Measurements from ENCODE around the gene SAMHD1.
"Not testable (repeated sequence)": the region's sequence is repeated elsewhere in the genome, so short reads cannot be mapped to it uniquely, and the experiment has no call there.

The SAMHD1 gene

GRCh38 chr20:36951198-36951978, at the start of gene SAMHD1:
Gene SAMHD1 (minus strand): TSS chr20:36951708. CDS start chr20:36951643, 65 bp downstream.
- peak within 1 kb of the TSS; percentile 83 for H3K4me3 Mint-ChIP-seq
- H3K4me1 Mint-ChIP-seq (ENCODE audit: low read depth): peaks cover 46% of the 10 kb centered on the region
- H3K27ac Mint-ChIP-seq: peak within 1 kb of the TSS; percentile 95
- peaks cover 45% of the 10 kb centered on the region for H3K36me3 Mint-ChIP-seq (ENCODE audit: low read depth)
- no peaks in the 10 kb centered on the region for H3K27me3 Mint-ChIP-seq
- H3K9me3 Mint-ChIP-seq: no peaks in the 10 kb centered on the region
- intact Hi-C loops (cut with micrococcal nuclease): loop anchor here (1.0 kb wide), 1 partner anchor 54 kb away; no protein-coding TSS in a partner anchor

GRCh38 chr20:37000171-37000570, 48.7 kb upstream of the SAMHD1 start:
- H3K27ac Mint-ChIP-seq; H3K9me3 Mint-ChIP-seq; H3K4me3 Mint-ChIP-seq; intact Hi-C loops (cut with micrococcal nuclease); H3K27me3 Mint-ChIP-seq: not testable (repeated sequence)
- Mint-ChIP-seq H3K36me3 (ENCODE audit: low read depth) (peaks cover 26% of the 10 kb centered on the region), H3K4me1 (ENCODE audit: low read depth) (peaks cover 18% of the 10 kb centered on the region)

GRCh38 chr20:36998652-36999051, 47.1 kb upstream of the SAMHD1 start:
- Mint-ChIP-seq H3K27ac (peak overlapping the region; percentile 22), H3K4me3 (no peak overlapping the region), H3K4me1 (ENCODE audit: low read depth) (peaks cover 22% of the 10 kb centered on the region), H3K36me3 (ENCODE audit: low read depth) (peaks cover 39% of the 10 kb centered on the region), H3K9me3 (peaks cover 15% of the 10 kb centered on the region), H3K27me3 (no peaks in the 10 kb centered on the region)
- intact Hi-C loops (cut with micrococcal nuclease): no loop called here

- Mint-ChIP-seq H3K36me3 (ENCODE audit: low read depth) (peaks cover 38% of the 10 kb centered on the region), H3K9me3 (peaks cover 26% of the 10 kb centered on the region), H3K27me3 (no peaks in the 10 kb centered on the region), H3K27ac (no peak overlapping the region), H3K4me1 (ENCODE audit: low read depth) (peaks cover 16% of the 10 kb centered on the region), H3K4me3 (no peak overlapping the region)
- intact Hi-C loops (cut with micrococcal nuclease): no loop called here
Measured at GRCh38 chr20:36997121-36997520, 45.6 kb upstream of the SAMHD1 start.

- Mint-ChIP-seq H3K9me3 (peaks cover 26% of the 10 kb centered on the region), H3K36me3 (ENCODE audit: low read depth) (peaks cover 38% of the 10 kb centered on the region), H3K27ac (peak overlapping the region; percentile 30), H3K4me1 (ENCODE audit: low read depth) (peaks cover 41% of the 10 kb centered on the region)
- H3K27me3 Mint-ChIP-seq; H3K4me3 Mint-ChIP-seq; intact Hi-C loops (cut with micrococcal nuclease): not testable (repeated sequence)
Measured at GRCh38 chr20:36994221-36994620, 42.7 kb upstream of the SAMHD1 start.

- Mint-ChIP-seq H3K4me1 (ENCODE audit: low read depth) (peaks cover 54% of the 10 kb centered on the region), H3K4me3 (no peak overlapping the region), H3K9me3 (peaks cover 26% of the 10 kb centered on the region), H3K36me3 (ENCODE audit: low read depth) (peaks cover 38% of the 10 kb centered on the region), H3K27me3 (no peaks in the 10 kb centered on the region), H3K27ac (no peak overlapping the region)
- intact Hi-C loops (cut with micrococcal nuclease): no loop called here
Measured at GRCh38 chr20:36992802-36993334, 41.4 kb upstream of the SAMHD1 start.

GRCh38 chr20:36991703-36992102, 40.2 kb upstream of the SAMHD1 start:
- Mint-ChIP-seq H3K36me3 (ENCODE audit: low read depth) (peaks cover 38% of the 10 kb centered on the region), H3K4me1 (ENCODE audit: low read depth) (peaks cover 61% of the 10 kb centered on the region), H3K27me3 (no peaks in the 10 kb centered on the region), H3K4me3 (no peak overlapping the region), H3K9me3 (peaks cover 26% of the 10 kb centered on the region), H3K27ac (peak overlapping the region; percentile 45)
- intact Hi-C loops (cut with micrococcal nuclease): no loop called here

- peaks cover 16% of the 10 kb centered on the region for H3K9me3 Mint-ChIP-seq
- peaks cover 22% of the 10 kb centered on the region for H3K36me3 Mint-ChIP-seq (ENCODE audit: low read depth)
- intact Hi-C loops (cut with micrococcal nuclease): loop anchor here (2.0 kb wide), 1 partner anchor 15 kb away; no protein-coding TSS in a partner anchor
- peak overlapping the region; percentile 79 for H3K27ac Mint-ChIP-seq
- H3K4me3 Mint-ChIP-seq: peak overlapping the region; percentile 62
- H3K4me1 Mint-ChIP-seq (ENCODE audit: low read depth): peaks cover 51% of the 10 kb centered on the region
- no peaks in the 10 kb centered on the region for H3K27me3 Mint-ChIP-seq
Measured at GRCh38 chr20:36989797-36990196, 38.3 kb upstream of the SAMHD1 start.

GRCh38 chr20:36988494-36988966, 37.0 kb upstream of the SAMHD1 start:
- Mint-ChIP-seq H3K36me3 (ENCODE audit: low read depth) (peaks cover 10% of the 10 kb centered on the region), H3K4me1 (ENCODE audit: low read depth) (peaks cover 49% of the 10 kb centered on the region), H3K27me3 (no peaks in the 10 kb centered on the region), H3K27ac (peak overlapping the region; percentile 79), H3K4me3 (peak overlapping the region; percentile 62), H3K9me3 (peaks cover 10% of the 10 kb centered on the region)
- intact Hi-C loops (cut with micrococcal nuclease): loop anchor here (2.0 kb wide), 1 partner anchor 16 kb away; no protein-coding TSS in a partner anchor

- H3K4me1 Mint-ChIP-seq (ENCODE audit: low read depth): peaks cover 26% of the 10 kb centered on the region
- H3K4me3 Mint-ChIP-seq: no peak overlapping the region
- no peaks in the 10 kb centered on the region for H3K27me3 Mint-ChIP-seq
- H3K9me3 Mint-ChIP-seq: no peaks in the 10 kb centered on the region
- H3K27ac Mint-ChIP-seq: no peak overlapping the region
- intact Hi-C loops (cut with micrococcal nuclease): no loop called here
- H3K36me3 Mint-ChIP-seq (ENCODE audit: low read depth): no peaks in the 10 kb centered on the region
Measured at GRCh38 chr20:36984257-36984638, 32.7 kb upstream of the SAMHD1 start.

- no peak overlapping the region for H3K27ac Mint-ChIP-seq
- intact Hi-C loops (cut with micrococcal nuclease): no loop called here
Measured at GRCh38 chr20:36975099-36975818, 23.8 kb upstream of the SAMHD1 start.

GRCh38 chr20:36974660-36975059, 23.2 kb upstream of the SAMHD1 start:
- Mint-ChIP-seq H3K9me3 (no peaks in the 10 kb centered on the region), H3K27me3 (no peaks in the 10 kb centered on the region), H3K36me3 (ENCODE audit: low read depth) (no peaks in the 10 kb centered on the region), H3K4me3 (no peak overlapping the region), H3K27ac (no peak overlapping the region), H3K4me1 (ENCODE audit: low read depth) (peaks cover 20% of the 10 kb centered on the region)
- intact Hi-C loops (cut with micrococcal nuclease): no loop called here

More at GRCh38 chr20:36975099-36975818, 23.8 kb upstream of the SAMHD1 start:
- H3K36me3 Mint-ChIP-seq (ENCODE audit: low read depth): no peaks in the 10 kb centered on the region
- H3K9me3 Mint-ChIP-seq: no peaks in the 10 kb centered on the region
- H3K4me3 Mint-ChIP-seq: no peak overlapping the region
- H3K27me3 Mint-ChIP-seq: no peaks in the 10 kb centered on the region
- H3K4me1 Mint-ChIP-seq (ENCODE audit: low read depth): peaks cover 14% of the 10 kb centered on the region

- Mint-ChIP-seq H3K9me3 (no peaks in the 10 kb centered on the region), H3K36me3 (ENCODE audit: low read depth) (no peaks in the 10 kb centered on the region), H3K27me3 (no peaks in the 10 kb centered on the region), H3K4me1 (ENCODE audit: low read depth) (peaks cover 44% of the 10 kb centered on the region), H3K27ac (peak overlapping the region; percentile 98), H3K4me3 (no peak overlapping the region)
- intact Hi-C loops (cut with micrococcal nuclease): no loop called here
Measured at GRCh38 chr20:36971103-36971502, 19.6 kb upstream of the SAMHD1 start.

All from dendritic cell treated with granulocyte-macrophage colony-stimulating factor and Interleukin-4, amounts not matched to agents 40 ng/mL and 50 ng/mL, for 4 days (primary cell).